Hypothalamus (tissue), 51 donors: ENCODE measurements around the gene ABAT.
"Not testable (repeated sequence)": the region's sequence is repeated elsewhere in the genome, so short reads cannot be mapped to it uniquely, and the experiment has no call there.

Source experiments
- DNase-seq, 51 donors: peaks; one replicate each; lab custom pipeline; 2025; lab: John Stamatoyannopoulos, UW

Gene ABAT

DNA sequence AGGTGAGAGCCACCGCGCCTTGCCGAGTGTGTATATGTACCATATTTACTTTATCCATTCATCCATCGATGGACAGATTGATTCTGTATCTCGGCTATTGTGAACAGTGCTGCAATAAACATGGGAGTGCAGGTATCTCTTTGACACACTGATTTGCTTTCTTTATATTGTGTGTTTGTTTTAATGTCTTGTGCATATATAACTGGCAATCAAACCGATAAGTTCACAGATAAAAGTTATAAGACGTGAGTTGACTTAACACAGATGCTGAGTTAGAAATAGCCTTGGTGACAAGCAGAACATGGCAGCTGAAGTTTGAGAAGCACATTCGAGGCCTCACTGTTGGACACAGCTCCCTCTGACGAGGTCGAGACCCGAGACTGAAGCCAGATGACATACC, 99.8 kb downstream of the ABAT start:
- no peak for DNase-seq

DNA sequence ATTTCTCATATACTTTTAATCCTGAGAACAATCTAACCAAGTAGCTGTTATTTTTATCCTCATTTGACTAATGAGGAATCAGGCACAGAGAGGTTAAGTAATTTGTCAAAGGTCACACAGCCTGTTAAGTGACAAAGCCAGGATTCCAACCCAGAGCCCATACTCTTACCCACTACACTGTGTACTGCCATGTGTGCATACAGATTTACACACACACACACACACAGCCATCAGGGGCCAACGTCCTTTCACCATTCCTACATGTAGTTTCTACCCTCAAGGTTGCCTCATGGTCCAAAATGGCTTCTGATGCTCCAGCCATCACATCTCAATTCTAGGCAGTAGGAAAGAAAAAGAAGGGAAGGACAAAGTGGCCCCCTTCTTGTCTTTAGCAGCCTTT, 100.9 kb downstream of the ABAT start:
- no peak for DNase-seq

DNA sequence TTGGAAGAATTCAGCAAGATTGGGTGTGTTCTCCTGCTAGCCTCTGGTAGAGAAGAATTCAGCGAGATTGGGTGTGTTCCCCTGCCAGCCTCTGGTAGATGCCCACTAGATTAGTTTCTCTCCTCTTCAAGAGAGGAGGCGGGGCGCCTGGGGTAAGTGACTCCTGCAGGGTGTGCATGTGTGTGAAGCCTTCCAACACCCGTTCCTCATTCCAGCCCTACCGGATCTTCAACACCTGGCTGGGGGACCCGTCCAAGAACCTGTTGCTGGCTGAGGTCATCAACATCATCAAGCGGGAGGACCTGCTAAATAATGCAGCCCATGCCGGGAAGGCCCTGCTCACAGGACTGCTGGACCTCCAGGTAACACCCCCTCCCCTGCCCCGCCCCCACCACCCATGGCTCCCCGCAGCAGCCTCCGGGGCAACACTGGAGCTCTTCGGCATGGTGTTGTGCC, 101.7 kb downstream of the ABAT start:
- DNase-seq = no peak

DNA sequence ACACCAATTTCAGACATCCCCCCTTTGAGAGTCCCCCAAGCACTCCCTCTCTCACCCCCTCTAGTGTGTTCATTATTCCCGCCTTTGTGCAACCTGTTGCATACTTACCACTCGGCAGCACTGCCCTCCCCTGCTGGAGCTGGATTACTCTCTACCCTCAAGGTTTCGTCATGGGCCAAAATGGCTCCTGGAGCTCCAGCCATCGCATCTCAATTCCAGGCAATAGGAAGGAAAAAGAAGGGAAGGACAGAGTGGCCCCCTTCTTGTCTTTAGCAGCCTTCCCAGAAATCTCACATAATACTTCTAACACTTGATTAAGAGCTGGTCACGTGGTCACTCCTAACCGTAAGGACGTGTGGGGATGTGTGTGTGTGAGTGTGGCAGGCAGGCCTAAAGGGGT, 102.8 kb downstream of the ABAT start:
- DNase-seq = no peak

DNA sequence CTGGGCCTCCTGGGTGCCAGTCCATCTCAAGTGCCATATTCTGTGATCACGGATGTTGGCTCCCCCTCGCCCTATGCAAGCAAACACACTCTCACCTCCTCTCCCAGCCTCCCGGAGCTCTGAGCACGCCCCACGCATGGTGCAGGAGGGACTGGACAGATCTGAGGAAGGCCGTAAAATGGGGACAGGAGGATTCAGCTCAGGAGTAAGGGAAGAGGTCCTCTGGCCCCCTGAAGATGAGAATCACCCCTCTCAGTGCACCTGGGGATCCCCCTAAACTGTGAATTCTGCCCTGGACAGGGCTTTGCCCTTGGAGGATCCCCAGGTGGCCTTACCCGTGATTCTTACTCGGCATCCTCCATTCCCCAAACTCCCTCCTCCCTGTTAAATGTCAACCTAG, 107.4 kb downstream of the ABAT start:
- no peak for DNase-seq

DNA sequence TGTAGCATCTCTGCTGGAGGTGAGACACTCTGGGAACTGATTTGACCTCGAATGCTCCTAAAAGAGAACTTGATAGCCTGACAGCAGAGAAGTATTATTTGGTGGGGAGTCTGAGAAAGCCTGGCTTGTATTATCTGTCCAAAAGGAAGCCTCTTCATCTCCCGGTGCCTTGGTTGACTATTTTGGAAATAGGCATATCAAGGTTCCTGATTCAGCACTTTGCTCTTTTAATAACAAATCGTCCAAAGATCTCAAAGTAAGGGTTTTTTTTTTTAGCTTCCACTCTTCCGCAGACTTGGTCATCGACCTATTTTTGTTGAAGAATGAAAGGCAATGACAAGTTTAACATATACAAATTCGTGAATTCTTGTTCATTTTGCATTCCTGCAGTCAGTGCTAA, 108.3 kb downstream of the ABAT start:
- DNase-seq = no peak

DNA sequence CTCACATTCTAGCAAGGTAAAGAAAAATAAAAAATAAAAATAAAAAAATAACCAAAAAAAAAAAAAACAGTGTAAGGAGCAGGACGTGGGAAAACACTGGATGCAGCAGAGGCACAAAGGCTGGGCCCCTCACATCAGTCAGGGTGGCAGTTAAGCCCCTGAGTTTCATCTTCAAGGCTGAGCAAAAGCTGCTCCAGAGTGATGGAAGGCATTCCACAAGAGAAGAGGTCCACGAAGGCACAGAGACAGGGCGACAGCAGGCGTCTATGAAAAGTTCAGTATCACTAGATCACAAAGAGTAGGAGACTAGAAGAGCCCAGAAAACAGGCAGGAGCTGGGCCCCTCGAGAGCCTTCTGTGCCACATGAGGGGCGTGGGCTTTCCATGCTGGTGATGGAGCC, 111.0 kb downstream of the ABAT start:
- DNase-seq = no peak

DNA sequence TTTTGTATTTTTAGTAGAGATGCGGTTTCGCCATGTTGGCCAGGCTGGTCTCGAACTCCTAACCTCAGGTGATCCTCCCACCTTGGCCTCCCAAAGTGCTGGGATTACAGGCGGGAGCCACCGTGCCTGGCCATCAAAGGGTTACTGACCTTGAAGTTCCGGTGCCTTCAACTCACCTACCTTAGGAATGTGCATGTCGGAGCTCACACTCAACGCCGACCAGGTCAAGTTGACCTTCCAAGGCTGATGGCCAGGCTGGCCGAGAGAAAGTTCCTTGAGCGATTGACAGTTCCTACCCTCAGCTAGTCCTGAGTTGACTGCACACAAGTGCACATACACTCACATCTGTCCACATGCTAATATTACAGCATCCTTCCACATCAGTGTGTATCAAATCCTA, 111.9 kb downstream of the ABAT start:
- not testable (repeated sequence) for DNase-seq

DNA sequence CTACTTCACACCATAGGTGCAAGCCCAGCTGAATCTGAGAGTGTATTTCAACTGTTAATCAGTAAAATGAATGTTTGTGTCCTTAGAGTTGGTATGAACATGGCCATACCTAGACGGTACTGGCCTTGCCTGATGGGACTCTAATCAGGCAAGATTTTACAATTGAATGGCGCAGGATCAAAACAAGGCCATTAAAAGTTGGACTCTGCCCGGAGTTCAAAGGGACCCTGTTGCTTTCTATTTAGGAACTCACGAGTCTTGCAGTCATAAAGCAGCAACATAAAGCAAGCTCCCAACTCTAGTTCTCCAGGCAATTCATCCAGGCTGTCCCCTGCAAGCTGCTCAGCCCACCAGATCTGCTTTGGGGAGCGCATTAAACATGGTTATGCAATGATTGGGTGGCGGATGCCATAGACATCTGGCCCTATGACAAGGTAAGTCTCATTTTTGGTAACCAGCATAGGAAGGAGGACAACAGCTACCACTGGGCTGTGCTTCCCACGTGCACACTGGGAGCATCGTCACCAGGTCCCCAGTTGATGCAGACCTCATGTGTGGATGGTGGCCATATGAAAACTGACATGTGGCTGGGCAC, 114.3 kb downstream of the ABAT start:
- DNase-seq = no peak

DNA sequence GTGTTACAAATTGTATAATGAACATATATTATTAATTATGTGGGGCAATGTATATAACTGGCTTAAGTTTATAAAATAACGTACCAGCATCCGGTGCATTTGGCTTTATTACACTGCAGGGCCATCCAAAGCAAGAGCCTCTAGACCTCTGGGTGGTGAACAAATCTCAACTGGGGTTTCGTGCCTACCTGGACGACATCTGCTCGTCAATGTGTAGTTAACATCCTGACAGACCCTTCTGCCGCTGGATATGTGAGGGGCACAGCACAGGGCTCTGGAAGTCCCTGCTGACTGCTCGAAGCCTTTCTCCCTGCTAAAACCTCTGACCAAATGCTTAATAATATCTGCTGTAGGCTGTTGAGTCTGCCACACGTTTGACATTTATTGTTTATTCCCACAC, 120.7 kb downstream of the ABAT start:
- no peak for DNase-seq

DNA sequence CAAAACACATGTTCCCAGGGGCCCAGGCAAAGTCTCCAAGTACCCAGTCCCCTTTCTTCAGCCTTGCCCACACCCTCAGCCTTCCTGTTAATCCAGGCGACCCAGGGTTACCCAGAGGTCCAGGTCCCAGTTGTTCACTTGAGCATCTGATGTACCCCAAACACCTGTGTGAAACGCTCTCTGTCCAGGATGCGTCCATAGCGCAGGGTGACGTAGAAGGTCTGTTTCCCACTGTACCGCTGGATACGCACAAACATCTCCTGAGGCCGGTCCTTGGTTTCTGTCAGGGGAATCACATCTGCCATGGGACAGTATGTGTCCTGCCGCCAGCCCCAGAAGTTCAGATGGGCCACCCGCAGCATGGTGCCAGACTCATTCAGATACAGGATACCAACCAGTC, 121.4 kb downstream of the ABAT start:
- DNase-seq = no peak

DNA sequence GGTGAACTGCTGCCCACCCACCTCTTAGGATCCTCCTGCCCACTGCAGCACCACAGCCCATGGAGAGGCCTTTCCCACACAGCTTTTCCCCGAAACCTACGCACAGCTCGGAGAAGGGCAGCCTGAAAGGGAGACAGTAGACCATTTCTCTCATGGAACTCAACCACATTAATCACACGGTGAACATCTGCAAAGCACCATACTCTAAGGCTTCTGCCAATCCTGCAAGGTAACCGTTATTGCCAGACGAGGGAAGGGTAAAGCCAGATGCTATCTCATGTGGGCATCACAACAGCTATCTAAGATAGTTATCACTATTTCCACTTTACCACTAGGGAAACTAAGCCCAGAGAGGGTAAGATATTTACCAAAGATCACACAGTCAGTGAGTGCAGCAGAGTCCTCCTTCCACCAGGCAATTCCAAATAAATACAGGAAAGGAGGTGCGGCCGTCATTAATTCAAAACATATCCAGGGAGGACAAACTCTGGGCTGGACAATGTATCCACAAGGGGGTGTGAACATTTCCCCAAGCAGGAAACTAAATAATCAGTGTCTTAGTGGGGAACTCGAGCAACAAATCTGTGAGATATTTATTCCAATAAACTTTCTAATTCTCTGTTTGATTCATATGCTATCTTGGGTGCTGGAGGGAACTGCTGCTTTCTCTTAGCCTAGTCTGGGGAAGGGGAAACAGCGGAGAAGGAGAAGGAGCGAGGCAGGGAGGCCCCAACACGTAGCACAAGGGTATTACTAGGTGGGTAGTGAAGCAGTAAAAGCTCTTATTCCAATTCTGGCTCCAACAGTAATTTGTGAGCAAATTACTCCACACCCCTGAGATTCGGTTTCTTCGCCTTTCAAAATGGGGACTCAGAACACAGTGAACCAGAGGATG, 122.3 kb downstream of the ABAT start:
- DNase-seq = no peak

DNA sequence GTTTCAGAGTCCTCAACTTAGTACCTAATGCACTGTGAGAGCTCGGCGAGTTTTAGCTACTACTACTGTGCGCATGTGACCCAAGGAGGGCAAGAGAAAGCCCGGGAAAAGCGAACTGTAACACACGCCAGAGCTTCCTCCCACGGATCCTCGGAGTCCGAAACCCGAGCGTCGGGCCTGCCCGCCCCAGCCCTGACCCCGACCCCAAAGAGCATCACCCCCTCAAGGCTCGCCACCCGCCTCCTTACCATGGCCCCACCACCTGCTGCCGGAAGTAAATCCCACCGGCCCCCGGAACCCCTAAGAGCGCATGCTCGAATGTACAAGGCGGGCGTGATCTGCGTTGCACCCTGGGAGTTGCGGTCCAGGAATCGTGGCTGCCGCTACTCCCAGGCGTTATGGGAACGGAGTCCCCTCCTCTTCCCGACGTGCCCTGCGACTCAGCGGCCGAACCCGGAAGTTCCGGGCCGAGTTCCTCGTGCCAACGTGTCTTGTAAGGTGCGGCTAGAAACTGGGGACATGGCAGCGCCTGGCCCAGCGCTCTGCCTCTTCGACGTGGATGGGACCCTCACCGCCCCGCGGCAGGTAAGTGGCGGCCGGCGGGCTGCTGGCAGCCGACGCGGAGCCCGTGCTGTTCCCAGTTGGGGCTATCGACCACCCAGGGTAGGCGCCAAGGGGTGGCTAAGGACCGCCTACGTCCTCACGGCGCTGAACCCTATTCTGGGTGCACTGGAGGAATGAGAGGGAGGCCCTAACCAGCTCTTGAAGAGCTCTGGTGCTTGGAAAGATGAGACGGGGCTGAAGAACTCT, 123.2 kb downstream of the ABAT start, which contains the start of the genes PMM2 and TMEM186:
TSS of gene PMM2 (plus strand) at position 476 of the 810 bp plus-strand sequence. CDS start at position 520, 44 bp downstream.
TSS of gene TMEM186 (minus strand) at position 276 of the 810 bp plus-strand sequence. CDS start at position 251, 25 bp downstream.
- peak; percentile 86 to 99 (median 97) for DNase-seq

DNA sequence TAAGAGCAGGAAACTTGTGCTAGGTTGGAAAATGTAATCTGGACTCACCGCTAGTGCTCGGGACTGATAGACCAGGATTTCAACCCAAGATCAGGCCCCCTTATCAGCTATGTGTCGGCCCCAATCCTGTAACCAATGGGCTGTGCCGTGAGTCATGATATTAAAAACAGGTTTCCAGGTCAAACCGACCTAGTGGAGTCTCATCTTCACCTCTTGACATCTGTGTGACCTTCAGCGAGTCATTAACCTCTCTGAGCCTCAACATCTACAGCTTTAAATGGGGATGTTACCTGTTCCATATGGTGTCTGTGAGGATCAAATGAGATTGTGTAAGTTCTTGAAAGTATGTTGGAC, 123.7 kb downstream of the ABAT start:
- DNase-seq = no peak

DNA sequence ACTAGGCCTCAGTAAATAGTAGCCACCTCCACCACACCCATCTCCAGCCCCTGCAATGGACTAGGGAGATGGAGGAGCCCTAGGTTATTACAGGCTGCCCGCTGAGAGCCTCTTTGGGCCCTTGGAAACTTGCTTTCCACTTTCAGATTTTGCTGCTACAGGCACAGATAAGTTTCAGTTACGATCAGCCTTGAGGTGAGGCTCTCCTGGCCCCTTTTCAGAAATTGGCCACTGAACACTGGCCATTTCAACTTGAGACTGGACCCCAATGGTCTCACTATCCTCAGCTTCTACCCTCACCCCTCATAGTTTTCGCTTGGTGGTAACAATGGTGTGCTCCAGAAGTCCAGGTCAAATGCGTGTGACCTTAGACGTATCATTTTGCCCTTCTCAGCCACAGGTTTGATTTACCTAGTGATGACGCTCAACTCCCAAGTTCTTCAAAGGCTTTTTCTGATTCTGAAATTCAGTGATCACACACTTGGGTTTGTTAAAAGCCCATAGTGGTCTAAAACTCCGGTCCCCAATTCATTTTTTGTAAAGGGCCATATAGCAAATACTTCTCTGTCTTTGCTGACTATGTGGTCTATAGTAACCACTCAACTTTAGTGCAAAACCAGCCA, 124.2 kb downstream of the ABAT start:
- no peak for DNase-seq

DNA sequence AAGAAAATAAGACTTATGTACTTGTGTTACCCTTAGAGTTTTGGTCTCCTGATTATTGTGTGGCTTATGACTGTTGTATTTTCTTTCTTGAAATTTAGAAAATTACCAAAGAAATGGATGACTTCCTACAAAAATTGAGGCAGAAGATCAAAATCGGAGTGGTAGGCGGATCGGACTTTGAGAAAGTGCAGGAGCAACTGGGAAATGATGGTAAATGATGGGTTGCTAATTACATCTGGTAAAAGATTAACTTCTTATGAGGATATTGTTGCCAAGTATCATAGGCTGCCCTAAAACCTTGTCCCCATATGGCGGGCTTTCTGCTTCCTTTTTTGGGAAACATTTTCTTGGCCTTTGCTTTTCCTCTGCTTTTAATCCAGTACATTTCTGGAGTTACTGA, 127.3 kb downstream of the ABAT start:
- no peak for DNase-seq

DNA sequence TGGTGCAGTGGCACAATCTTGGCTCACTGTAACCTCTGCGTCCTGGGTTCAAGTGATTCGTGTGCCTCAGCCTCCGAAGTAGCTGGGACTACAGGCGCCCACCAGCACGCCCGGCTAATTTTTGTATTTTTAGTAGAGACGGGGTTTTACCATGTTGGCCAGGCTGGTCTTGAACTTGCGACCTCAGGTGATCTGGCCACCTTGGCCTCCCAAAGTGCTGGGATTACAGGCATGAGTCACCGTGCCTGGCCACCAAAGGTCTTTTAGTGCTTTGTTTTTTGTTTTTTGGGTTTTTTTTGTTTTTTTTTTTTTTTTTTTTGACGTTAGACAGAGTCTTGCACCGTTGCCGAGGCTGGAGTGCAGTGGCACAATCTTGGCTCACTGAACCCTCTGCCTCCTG, 129.3 kb downstream of the ABAT start:
- not testable (repeated sequence) for DNase-seq

DNA sequence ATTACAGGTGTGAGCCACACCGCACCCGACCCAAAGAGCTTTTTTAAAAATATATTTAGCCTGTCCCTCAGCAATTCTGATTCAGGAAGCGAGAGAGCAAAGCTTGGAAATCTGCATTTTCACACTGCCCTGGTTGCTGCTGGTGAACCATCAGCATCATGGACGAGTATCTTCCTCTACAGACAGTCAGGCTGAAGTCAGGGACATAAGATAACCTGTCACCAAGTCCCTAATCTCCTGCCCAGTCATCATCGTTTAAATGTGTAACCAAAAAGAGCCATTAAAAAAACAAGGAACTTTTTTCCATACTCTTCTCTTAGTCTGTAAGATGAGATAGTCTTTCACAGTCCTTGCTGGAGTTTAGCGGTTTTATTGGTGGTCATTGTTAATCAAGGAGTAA, 129.9 kb downstream of the ABAT start:
- no peak for DNase-seq

DNA sequence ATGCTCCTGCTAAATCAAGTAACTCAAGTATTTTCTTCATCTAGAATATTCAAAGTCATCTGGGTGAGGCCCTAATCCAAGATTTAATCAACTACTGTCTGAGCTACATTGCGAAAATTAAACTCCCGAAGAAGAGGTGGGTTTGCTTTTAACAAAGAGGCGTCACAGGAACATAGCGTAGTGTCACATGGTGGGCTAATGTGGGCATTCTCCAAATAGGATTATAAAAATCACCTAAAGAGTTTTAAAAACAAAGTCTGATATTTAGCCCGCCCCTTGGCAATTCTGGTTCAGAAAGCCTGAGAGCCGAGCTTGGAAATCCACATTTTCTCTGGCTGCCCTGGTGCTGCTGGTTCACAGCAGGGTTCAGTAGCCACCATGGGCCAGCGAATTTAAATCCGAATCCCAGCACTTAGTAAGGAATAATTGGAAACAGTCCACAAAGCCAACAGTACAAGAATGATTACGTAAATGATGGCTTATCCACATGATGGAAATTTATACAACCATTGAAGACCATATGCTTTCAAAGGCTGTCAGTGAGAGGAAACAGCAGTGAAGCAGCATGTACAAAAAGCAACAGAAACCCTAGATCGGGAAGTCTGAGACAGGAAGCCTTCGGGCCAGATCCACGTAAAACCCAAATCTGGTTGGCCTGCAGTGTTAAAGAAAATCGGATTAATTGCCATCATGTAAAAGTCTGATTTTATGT, 132.0 kb downstream of the ABAT start:
- DNase-seq = peak in 1 of 51 donors; percentile 9

DNA sequence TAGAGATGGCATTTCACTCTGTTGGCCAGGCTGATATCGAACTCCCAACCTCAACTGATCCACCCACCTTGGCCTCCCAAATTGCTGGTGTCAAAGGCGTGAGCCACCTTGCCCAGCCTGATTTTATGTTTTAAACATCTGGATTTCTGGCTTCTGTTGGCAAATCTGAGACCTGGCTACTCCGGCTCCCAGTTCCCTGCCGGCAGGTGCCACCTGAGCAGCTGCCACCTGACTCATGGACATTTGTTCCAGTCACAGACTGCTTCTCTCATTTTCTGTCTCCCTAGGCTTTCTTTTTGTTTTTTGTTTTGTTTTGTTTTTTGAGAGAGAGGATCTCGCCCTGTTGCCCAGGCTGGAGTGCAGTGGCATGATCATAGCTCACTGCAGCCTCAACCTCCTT, 132.8 kb downstream of the ABAT start:
- DNase-seq = no peak
